Vagina (tissue), 2 donors: ENCODE data around the gene POU6F2. TPM values are rescaled to one million over a fixed set of nuclear protein-coding genes. Genes with fewer than 3 reads are reported as not detected.

Experiments
- DNase-seq, 2 donors: peaks; one replicate each; pipeline ENCODE4 v3.0.0-alpha.2; 2017; ENCODE audit errors: extremely low spot score in 2 of 2
- H3K27ac ChIP-seq: fragments of 200-600 bp; sonication (generic); one replicate; pipeline ENCODE4 v1.5.1; 2019
- H3K27me3 ChIP-seq: fragments of 200-600 bp; sonication (generic); one replicate; pipeline ENCODE4 v1.5.1; 2019
- H3K36me3 ChIP-seq, 2 donors: fragments of 200-600 bp; sonication (generic); one replicate each; pipeline ENCODE4 v1.5.1; 2017 to 2019
- H3K4me1 ChIP-seq: fragments of 200-600 bp; sonication (generic); one replicate; pipeline ENCODE4 v1.5.1; 2019
- H3K4me3 ChIP-seq, 2 donors: fragments of 200-600 bp; sonication (generic); 1 replicate in 1 of 2; 2 replicates in 1 of 2; pipeline ENCODE4 v1.5.1; 2016 to 2019
- H3K9me3 ChIP-seq: fragments of 200-600 bp; sonication (generic); one replicate; pipeline ENCODE4 v1.5.1; 2019
- CTCF ChIP-seq, 3 experiments: fragments of 450-650 bp in 2 of 3; fragments of 200-600 bp in 1 of 3; sonication (generic) in 1 of 3; IDR thresholded peaks; one replicate each; pipeline ENCODE4 v1.5.1; 2017 to 2019; ENCODE audit warnings: antibody characterized with exemption in 3 of 3, mild to moderate bottlenecking in 2 of 3, moderate library complexity in 2 of 3
- POLR2A ChIP-seq, 2 donors: fragments of 450-650 bp; IDR thresholded peaks; one replicate each; pipeline ENCODE4 v1.6.1; 2017; ENCODE audit warnings: antibody characterized with exemption in 2 of 2, mild to moderate bottlenecking in 2 of 2, moderate library complexity in 2 of 2
- POLR2AphosphoS5 ChIP-seq, 2 donors: sonication (generic); formaldehyde crosslinking; IDR thresholded peaks; one replicate each; pipeline ENCODE4 v1.9.0; 2017; ENCODE audit warnings: antibody characterized with exemption in 2 of 2, mild to moderate bottlenecking in 2 of 2, low read depth in 1 of 2; ENCODE audit not compliant: insufficient read depth in 1 of 2
- intact Hi-C: fragments of 100-400 bp; cut with DNase I; formaldehyde crosslinking; loops from one replicate; pipeline ENCODE4 v1.15.1; 2023
- total RNA-seq: library from RNA; depleted of rRNA; stranded (reverse); fragments of >200 nt; gene quantifications from one replicate; pipeline ENCODE4 v1.2.3, GENCODE V29; 2016

Gene POU6F2
- total RNA-seq, 1 donor from 2014 or later, result not detected

- Histone ChIP-seq H3K36me3 (no peaks in the 10 kb centered on the region), H3K27me3 (no peaks in the 10 kb centered on the region), H3K4me3 (no peak overlapping the region), H3K27ac (no peak overlapping the region), H3K4me1 (no peaks in the 10 kb centered on the region), H3K9me3 (no peaks in the 10 kb centered on the region)
- TF ChIP-seq POLR2A (IDR thresholded peaks at IDR 0.05), result no peak
- DNase-seq, result no peak
- intact Hi-C loops, result no loop called here
These were observed 423.1 kb downstream of the POU6F2 start for GRCh38 chr7:39400836-39401235.

GRCh38 chr7:39402034-39402433, 424.3 kb downstream of the POU6F2 start:
- H3K9me3 ChIP-seq, result no peaks in the 10 kb centered on the region
- no peaks in the 10 kb centered on the region for H3K4me1 ChIP-seq
- DNase-seq, result no peak
- H3K27me3 ChIP-seq, result no peaks in the 10 kb centered on the region
- no peak for TF ChIP-seq POLR2AphosphoS5 (IDR thresholded peaks at IDR 0.05; ENCODE audit: insufficient read depth in 1 of 2, low read depth in 1 of 2)
- no peak for TF ChIP-seq CTCF (IDR thresholded peaks at IDR 0.05)
- no peak for TF ChIP-seq POLR2A (IDR thresholded peaks at IDR 0.05)
- no peak overlapping the region for H3K27ac ChIP-seq
- no peak overlapping the region for H3K4me3 ChIP-seq
- no peaks in the 10 kb centered on the region for H3K36me3 ChIP-seq
- intact Hi-C loops, result no loop called here

GRCh38 chr7:39404907-39405306, 427.2 kb downstream of the POU6F2 start:
- Histone ChIP-seq H3K9me3 (no peaks in the 10 kb centered on the region), H3K4me3 (no peak overlapping the region), H3K27ac (no peak overlapping the region), H3K36me3 (no peaks in the 10 kb centered on the region), H3K27me3 (no peaks in the 10 kb centered on the region), H3K4me1 (no peaks in the 10 kb centered on the region)
- no peak for DNase-seq
- intact Hi-C loops, result no loop called here
- TF ChIP-seq POLR2A (IDR thresholded peaks at IDR 0.05) (no peak), CTCF (IDR thresholded peaks at IDR 0.05) (no peak), POLR2AphosphoS5 (IDR thresholded peaks at IDR 0.05; ENCODE audit: insufficient read depth in 1 of 2, low read depth in 1 of 2) (no peak)

GRCh38 chr7:39405581-39405980, 427.9 kb downstream of the POU6F2 start:
- intact Hi-C loops, result no loop called here
- H3K27me3 ChIP-seq, result no peaks in the 10 kb centered on the region
- no peak for TF ChIP-seq POLR2A (IDR thresholded peaks at IDR 0.05)
- TF ChIP-seq POLR2AphosphoS5 (IDR thresholded peaks at IDR 0.05; ENCODE audit: insufficient read depth in 1 of 2, low read depth in 1 of 2), result no peak
- TF ChIP-seq CTCF (IDR thresholded peaks at IDR 0.05), result no peak
- no peak for DNase-seq
- no peaks in the 10 kb centered on the region for H3K9me3 ChIP-seq
- no peak overlapping the region for H3K27ac ChIP-seq
- H3K4me3 ChIP-seq, result no peak overlapping the region
- H3K36me3 ChIP-seq, result no peaks in the 10 kb centered on the region
- no peaks in the 10 kb centered on the region for H3K4me1 ChIP-seq

- no peak for DNase-seq
- TF ChIP-seq CTCF (IDR thresholded peaks at IDR 0.05) (no peak), POLR2A (IDR thresholded peaks at IDR 0.05) (no peak), POLR2AphosphoS5 (IDR thresholded peaks at IDR 0.05; ENCODE audit: insufficient read depth in 1 of 2, low read depth in 1 of 2) (no peak)
- no peaks in the 10 kb centered on the region for H3K4me1 ChIP-seq
- intact Hi-C loops, result no loop called here
- H3K27me3 ChIP-seq, result no peaks in the 10 kb centered on the region
- H3K36me3 ChIP-seq, result no peaks in the 10 kb centered on the region
- H3K9me3 ChIP-seq, result no peaks in the 10 kb centered on the region
- no peak overlapping the region for H3K27ac ChIP-seq
- H3K4me3 ChIP-seq, result no peak overlapping the region
These were observed 428.8 kb downstream of the POU6F2 start for GRCh38 chr7:39406467-39406866.

GRCh38 chr7:39407137-39407536, 429.4 kb downstream of the POU6F2 start:
- Histone ChIP-seq H3K4me1 (no peaks in the 10 kb centered on the region), H3K27me3 (no peaks in the 10 kb centered on the region), H3K4me3 (no peak overlapping the region), H3K27ac (no peak overlapping the region), H3K9me3 (no peaks in the 10 kb centered on the region), H3K36me3 (no peaks in the 10 kb centered on the region)
- intact Hi-C loops, result no loop called here
- TF ChIP-seq CTCF (IDR thresholded peaks at IDR 0.05) (no peak), POLR2A (IDR thresholded peaks at IDR 0.05) (no peak), POLR2AphosphoS5 (IDR thresholded peaks at IDR 0.05; ENCODE audit: insufficient read depth in 1 of 2, low read depth in 1 of 2) (no peak)
- no peak for DNase-seq
